A549 (cell line): Measurements from ENCODE around the gene EML1. TPM values are rescaled to one million over a fixed set of nuclear protein-coding genes. Genes with fewer than 3 reads are reported as not detected.

Experiments used
- ATAC-seq, 2 experiments: fragments of 200-7000 bp in 1 of 2; fragments of >200 bp in 1 of 2; cut with Nextera tagmentation in 1 of 2; cut with Tn5 transposase in 1 of 2; 3 replicates each; pipeline versions ENCODE4 v1.8.0 to v1.9.1; 2018 to 2020; ENCODE audit warnings: mild to moderate bottlenecking in 1 of 2, moderate library complexity in 1 of 2
- CTCF ChIA-PET: fragments of 300-600 bp; sonication (Branson Sonifier 250); formaldehyde crosslinking; extraction: SDS; loops from one replicate; lab custom pipeline; 2021; ENCODE audit warnings: antibody characterized with exemption, inconsistent platforms; lab: Yijun Ruan, JAX
- POLR2A ChIA-PET: fragments of 350-600 bp; formaldehyde crosslinking; extraction: SDS; loops from one replicate; lab custom pipeline; 2021; ENCODE audit warnings: antibody characterized with exemption, inconsistent platforms; lab: Yijun Ruan, JAX
- DNase-seq, 2 experiments: peaks; one replicate each; pipeline versions ENCODE4 v3.0.0 to v3.0.0-alpha.2; 2011 to 2016; ENCODE audit warnings: low read depth in 1 of 2, low spot score in 1 of 2
- FAIRE-seq: peaks from 2 replicates; lab custom pipeline; 2011; peaks lifted over from hg19 to GRCh38; lab: Jason Lieb, UNC
- H3K27ac ChIP-seq, 2 experiments: fragments of >200 bp; sonication (Bioruptor Twin); formaldehyde crosslinking; 3 replicates each; pipeline ENCODE4 v1.5.1; 2016 to 2017
- H3K4me1 ChIP-seq: fragments of >200 bp; sonication (Bioruptor Twin); formaldehyde crosslinking; 3 replicates; pipeline ENCODE4 v1.6.1; 2016
- H3K4me2 ChIP-seq: fragments of >200 bp; sonication (Bioruptor Twin); formaldehyde crosslinking; 3 replicates; pipeline ENCODE4 v1.6.1; 2016
- H3K4me3 ChIP-seq: fragments of >200 bp; sonication (Bioruptor Twin); formaldehyde crosslinking; 3 replicates; pipeline ENCODE4 v1.5.1; 2016
- H3K9me3 ChIP-seq: fragments of >200 bp; sonication (Bioruptor Twin); formaldehyde crosslinking; 3 replicates; pipeline ENCODE4 v1.6.1; 2016
- ATOH8 ChIP-seq: fragments of 250-450 bp; sonication (Bioruptor Pico); IDR thresholded peaks from 2 replicates; pipeline ENCODE4 v1.5.0; 2020; ENCODE audit warnings: low read depth, mild to moderate bottlenecking, moderate library complexity
- CBX2 ChIP-seq: fragments of 200-600 bp; sonication (generic); IDR thresholded peaks from 2 replicates; pipeline ENCODE4 v1.6.1; 2016; ENCODE audit warnings: low read depth, mild to moderate bottlenecking, borderline replicate concordance
- CHD2 ChIP-seq: fragments of 150-350 bp; IDR thresholded peaks from 2 replicates; pipeline ENCODE4 v1.6.1; 2014; ENCODE audit warnings: low read length; ENCODE audit not compliant: partially characterized antibody
- EP300 ChIP-seq, 2 experiments: fragments of >200 bp; sonication (Bioruptor Twin); formaldehyde crosslinking; IDR thresholded peaks; 2 replicates in 1 of 2; 3 replicates in 1 of 2; pipeline ENCODE4 v1.6.1; 2016 to 2017
- FOSB ChIP-seq: fragments of 250-450 bp; sonication (Bioruptor Pico); IDR thresholded peaks from 2 replicates; pipeline ENCODE4 v1.5.0; 2020; ENCODE audit warnings: mild to moderate bottlenecking, moderate library complexity
- FOSL2 ChIP-seq, 2 experiments: fragments of 450-650 bp in 1 of 2; fragments of >200 bp in 1 of 2; sonication (Bioruptor Twin) in 1 of 2; formaldehyde crosslinking; IDR thresholded peaks; 2 replicates each; pipeline versions ENCODE4 v1.5.0 to v1.6.1; 2016 to 2020; ENCODE audit warnings: mild to moderate bottlenecking in 1 of 2, moderate library complexity in 1 of 2
- FOXS1 ChIP-seq: fragments of 250-450 bp; sonication (Bioruptor Pico); IDR thresholded peaks from 2 replicates; pipeline ENCODE4 v1.5.0; 2020; ENCODE audit warnings: mild to moderate bottlenecking, moderate library complexity
- GATA3 ChIP-seq: IDR thresholded peaks from 2 replicates; pipeline ENCODE4 v1.6.1; 2012; ENCODE audit warnings: borderline replicate concordance
- HDAC2 ChIP-seq: fragments of 200-600 bp; sonication (generic); IDR thresholded peaks from 2 replicates; pipeline ENCODE4 v1.6.1; 2016
- HOXA7 ChIP-seq: fragments of 250-450 bp; sonication (Bioruptor Pico); IDR thresholded peaks from 2 replicates; pipeline ENCODE4 v1.5.0; 2020; ENCODE audit warnings: mild to moderate bottlenecking, moderate library complexity
- HOXB13 ChIP-seq: fragments of 250-450 bp; sonication (Bioruptor Pico); IDR thresholded peaks from 2 replicates; pipeline ENCODE4 v1.5.0; 2020; ENCODE audit warnings: low read depth, mild to moderate bottlenecking, moderate library complexity
- HOXB5 ChIP-seq: fragments of 250-450 bp; sonication (Bioruptor Pico); IDR thresholded peaks from 2 replicates; pipeline ENCODE4 v1.5.0; 2020; ENCODE audit warnings: mild to moderate bottlenecking, moderate library complexity
- JUNB ChIP-seq: fragments of >200 bp; sonication (Bioruptor Twin); formaldehyde crosslinking; IDR thresholded peaks from 2 replicates; pipeline ENCODE4 v1.6.1; 2016
- MAFK ChIP-seq: fragments of 450-650 bp; IDR thresholded peaks from 2 replicates; pipeline ENCODE4 v1.6.1; 2014; ENCODE audit not compliant: partially characterized antibody
- MAX ChIP-seq: IDR thresholded peaks from 2 replicates; pipeline ENCODE4 v1.6.1; 2012
- MAZ ChIP-seq: fragments of 150-350 bp; IDR thresholded peaks from 2 replicates; pipeline ENCODE4 v1.6.1; 2014; ENCODE audit warnings: antibody characterized with exemption, low read depth, low read length, borderline replicate concordance
- NFE2L2 ChIP-seq: fragments of 150-350 bp; conservative IDR thresholded peaks from 2 replicates; pipeline ENCODE4 v1.6.1; 2014; ENCODE audit warnings: low read length
- PHF8 ChIP-seq: fragments of 200-600 bp; sonication (generic); IDR thresholded peaks from 2 replicates; pipeline ENCODE4 v1.6.1; 2016; ENCODE audit warnings: low read depth, mild to moderate bottlenecking, antibody characterized with exemption, moderate library complexity, borderline replicate concordance
- POLR2AphosphoS2 ChIP-seq: conservative IDR thresholded peaks from 2 replicates; pipeline ENCODE4 v1.6.1; 2012; ENCODE audit warnings: low read length, improper control_type of control experiment, inconsistent platforms
- RARB ChIP-seq: fragments of 250-450 bp; sonication (Bioruptor Pico); IDR thresholded peaks from 2 replicates; pipeline ENCODE4 v1.8.0; 2021; ENCODE audit warnings: mild to moderate bottlenecking, moderate library complexity
- SREBF2 ChIP-seq: fragments of 450-650 bp; IDR thresholded peaks from 2 replicates; pipeline ENCODE4 v1.6.1; 2014; ENCODE audit warnings: mild to moderate bottlenecking, moderate library complexity
- USF2 ChIP-seq: fragments of 450-650 bp; IDR thresholded peaks from 2 replicates; pipeline ENCODE4 v1.6.1; 2014; ENCODE audit warnings: antibody characterized with exemption
- ZC3H11A ChIP-seq: fragments of 450-650 bp; IDR thresholded peaks from 2 replicates; pipeline ENCODE4 v1.6.1; 2014; ENCODE audit warnings: antibody characterized with exemption, mild to moderate bottlenecking
- WGBS: methylation state at CpG from one replicate; pipeline ENCODE4 v1.1.6; 2017; ENCODE audit errors: missing lambda C conversion rate; 5-methylcytosine and 5-hydroxymethylcytosine counted together
- polyA plus RNA-seq, 4 experiments: library from polyadenylated mRNA; depleted of rRNA in 3 of 4; stranded (reverse); fragments of >200 nt; fragmentation: RNase III in 1 of 4; extraction: RNeasy Plus Mini Kit Qiagen cat#74134 plus additional on column Dnase treatment in 1 of 4; gene quantifications; 2 replicates in 3 of 4; 3 replicates in 1 of 4; pipeline ENCODE4 v1.2.3, GENCODE V29; 2011 to 2017
- TF ChIP-seq, protein P1 (sequence below): IDR thresholded peaks from 2 replicates; pipeline ENCODE4 v1.6.1; 2012
- TF ChIP-seq, protein P2 (sequence below): fragments of >200 bp; sonication (Bioruptor Twin); formaldehyde crosslinking; IDR thresholded peaks from 3 replicates; pipeline ENCODE4 v1.5.1; 2016

Gene EML1
- polyA plus RNA-seq, 2 of the 4 experiments (the other 2 are of a cell fraction) = 29.7 to 30.8 TPM

DNA sequence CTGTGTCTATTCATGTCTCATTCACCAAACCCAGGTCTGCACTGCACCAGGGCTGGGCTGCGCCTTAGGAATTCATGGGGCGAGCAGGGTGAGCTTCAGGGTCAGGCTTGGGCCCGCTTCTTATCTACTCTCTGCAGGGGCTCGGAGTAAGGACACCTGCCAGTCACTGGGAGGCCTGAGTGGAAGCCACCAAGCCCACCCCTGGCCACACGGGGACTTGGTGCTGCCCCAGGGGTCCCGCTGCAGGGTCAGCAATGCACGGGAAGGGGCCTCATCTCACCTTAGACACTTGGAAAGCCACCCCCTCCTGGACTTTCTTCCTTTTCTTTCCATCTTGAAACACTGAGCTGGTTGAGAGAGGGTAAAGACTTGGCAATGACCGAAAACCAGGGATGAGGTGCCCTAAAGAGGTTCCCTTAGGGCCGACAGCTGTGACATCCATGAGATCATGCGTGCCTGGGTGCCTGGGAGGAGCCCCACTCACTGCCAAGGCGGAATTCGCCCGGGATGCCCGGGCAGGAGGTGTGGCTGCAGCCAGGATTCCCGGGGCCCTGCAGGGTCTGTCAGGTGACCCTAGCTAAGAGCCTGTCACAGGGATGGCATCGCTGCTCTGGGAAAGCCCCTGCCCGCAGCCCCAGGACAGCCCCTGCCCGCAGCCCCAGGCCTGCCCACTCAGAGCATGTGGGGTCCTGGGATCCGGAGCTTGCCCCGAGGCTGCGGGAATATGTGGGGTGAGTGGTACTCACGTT is 45.5 kb upstream of the EML1 start:
- DNase-seq (no peak), ATAC-seq (peak; percentile 5 to 10; a peak in 1 of 6 replicates), FAIRE-seq (no peak)
- Histone ChIP-seq H3K9me3 (no peaks in the 10 kb centered on the region), H3K4me3 (no peak overlapping the region), H3K4me1 (peaks cover 29% of the 10 kb centered on the region), H3K27ac (peak overlapping the region; percentile 59 to 82; a peak in 5 of 6 replicates)
- POLR2A ChIA-PET = no interaction called here
- 77% methylated on average over 19 of the region's 22 CpGs for WGBS
- CTCF ChIA-PET = interaction anchor here (1.0 to 20.7 kb wide), 4 partner anchors 14 to 138 kb away, joined by 3 to 263 read pairs (median 14); partner anchors contain the start of gene EML1
- TF ChIP-seq, protein P1, sequence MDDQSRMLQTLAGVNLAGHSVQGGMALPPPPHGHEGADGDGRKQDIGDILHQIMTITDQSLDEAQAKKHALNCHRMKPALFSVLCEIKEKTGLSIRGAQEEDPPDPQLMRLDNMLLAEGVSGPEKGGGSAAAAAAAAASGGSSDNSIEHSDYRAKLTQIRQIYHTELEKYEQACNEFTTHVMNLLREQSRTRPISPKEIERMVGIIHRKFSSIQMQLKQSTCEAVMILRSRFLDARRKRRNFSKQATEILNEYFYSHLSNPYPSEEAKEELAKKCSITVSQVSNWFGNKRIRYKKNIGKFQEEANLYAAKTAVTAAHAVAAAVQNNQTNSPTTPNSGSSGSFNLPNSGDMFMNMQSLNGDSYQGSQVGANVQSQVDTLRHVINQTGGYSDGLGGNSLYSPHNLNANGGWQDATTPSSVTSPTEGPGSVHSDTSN = no peak
- TF ChIP-seq NFE2L2 (no peak), ATOH8 (CRISPR knock-in tag) (no peak), CHD2 (no peak), ZC3H11A (no peak), USF2 (no peak), FOXS1 (CRISPR knock-in tag) (no peak), HDAC2 (no peak), SREBF2 (no peak), PHF8 (no peak), HOXB5 (no peak), MAX (no peak), FOSB (CRISPR knock-in tag) (no peak), RARB (CRISPR knock-in tag) (no peak), JUNB (no peak), HOXB13 (CRISPR knock-in tag) (no peak), MAZ (no peak)
- TF ChIP-seq, protein P2, sequence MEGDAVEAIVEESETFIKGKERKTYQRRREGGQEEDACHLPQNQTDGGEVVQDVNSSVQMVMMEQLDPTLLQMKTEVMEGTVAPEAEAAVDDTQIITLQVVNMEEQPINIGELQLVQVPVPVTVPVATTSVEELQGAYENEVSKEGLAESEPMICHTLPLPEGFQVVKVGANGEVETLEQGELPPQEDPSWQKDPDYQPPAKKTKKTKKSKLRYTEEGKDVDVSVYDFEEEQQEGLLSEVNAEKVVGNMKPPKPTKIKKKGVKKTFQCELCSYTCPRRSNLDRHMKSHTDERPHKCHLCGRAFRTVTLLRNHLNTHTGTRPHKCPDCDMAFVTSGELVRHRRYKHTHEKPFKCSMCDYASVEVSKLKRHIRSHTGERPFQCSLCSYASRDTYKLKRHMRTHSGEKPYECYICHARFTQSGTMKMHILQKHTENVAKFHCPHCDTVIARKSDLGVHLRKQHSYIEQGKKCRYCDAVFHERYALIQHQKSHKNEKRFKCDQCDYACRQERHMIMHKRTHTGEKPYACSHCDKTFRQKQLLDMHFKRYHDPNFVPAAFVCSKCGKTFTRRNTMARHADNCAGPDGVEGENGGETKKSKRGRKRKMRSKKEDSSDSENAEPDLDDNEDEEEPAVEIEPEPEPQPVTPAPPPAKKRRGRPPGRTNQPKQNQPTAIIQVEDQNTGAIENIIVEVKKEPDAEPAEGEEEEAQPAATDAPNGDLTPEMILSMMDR = no peak
- TF ChIP-seq, all 56 proteins: peak for 0
- peak overlapping the region; percentile 59; the same call in 2 of the 3 replicates for H3K4me2 ChIP-seq

DNA sequence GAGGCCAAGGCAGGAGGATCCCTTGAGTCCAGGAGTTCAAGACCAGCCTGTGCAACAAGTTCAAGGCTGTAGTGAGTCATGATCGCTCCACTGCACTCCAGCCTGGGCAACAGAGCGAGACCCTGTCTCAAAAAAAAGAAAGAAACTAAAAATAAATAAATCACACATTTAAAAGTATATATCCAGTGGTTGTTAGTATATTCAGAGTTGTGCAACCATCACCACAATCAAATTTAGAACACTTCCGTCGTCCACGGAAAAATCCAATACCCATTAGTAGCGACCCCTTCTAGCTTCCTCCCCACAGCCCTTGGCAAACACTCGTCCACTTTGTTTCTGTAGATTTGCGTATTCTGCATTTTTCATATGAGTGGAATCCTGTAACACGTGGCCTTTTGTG is 44.7 kb upstream of the EML1 start:
- ChIA-PET CTCF (interaction anchor here (7.3 to 20.7 kb wide), 2 partner anchors 14 to 45 kb away, joined by 26 to 263 read pairs; partner anchors contain the start of gene EML1), POLR2A (no interaction called here)
- Histone ChIP-seq H3K27ac (no peak overlapping the region), H3K4me3 (no peak overlapping the region), H3K4me2 (no peak overlapping the region), H3K4me1 (peaks cover 36% of the 10 kb centered on the region), H3K9me3 (no peaks in the 10 kb centered on the region)
- 81% methylated on average over 9 of the region's 9 CpGs for WGBS
- ATAC-seq = no peak
- no peak for DNase-seq
- no peak for TF ChIP-seq EP300 (IDR thresholded peaks at IDR 0.05)
- TF ChIP-seq, protein P1 = no peak
- TF ChIP-seq CBX2 = no peak
- TF ChIP-seq HOXA7 = no peak
- no peak for TF ChIP-seq FOSL2 (IDR thresholded peaks at IDR 0.05)
- TF ChIP-seq FOSL2 (CRISPR knock-in tag; IDR thresholded peaks at IDR 0.05) = no peak
- TF ChIP-seq HOXB13 (CRISPR knock-in tag) = no peak
- no peak for TF ChIP-seq MAFK
- TF ChIP-seq HDAC2 = no peak
- no peak for TF ChIP-seq GATA3
- TF ChIP-seq POLR2AphosphoS2 = no peak
- TF ChIP-seq PHF8 = no peak
- TF ChIP-seq, protein P2 = no peak
- no peak for FAIRE-seq
